Activated CD8-positive, alpha-beta T cell treated with anti-CD3 and anti-CD28 coated beads for 36 hours (primary cell): ENCODE results near the gene SOX18. TPM values are rescaled to one million over a fixed set of nuclear protein-coding genes. Genes with fewer than 3 reads are reported as not detected.

ENCODE experiments used
- ATAC-seq: fragments of 200-7000 bp; cut with Tn5 transposase; one replicate; pipeline ENCODE4 v1.10.0; 2021; ENCODE audit warnings: mild to moderate bottlenecking, moderate library complexity
- CTCF ChIA-PET: fragments of 350-600 bp; sonication (Branson Sonifier 250); formaldehyde crosslinking; loops from one replicate; lab custom pipeline; 2021; ENCODE audit warnings: antibody characterized with exemption; lab: Charles Lee
- POLR2A ChIA-PET: fragments of 350-600 bp; sonication (Branson Sonifier 250); formaldehyde crosslinking; loops from one replicate; lab custom pipeline; 2021; ENCODE audit warnings: antibody characterized with exemption; lab: Charles Lee
- DNase-seq: peaks from one replicate; pipeline ENCODE4 v3.0.0-alpha.2; 2020
- H3K27ac Mint-ChIP-seq: one replicate; pipeline ENCODE4 v1.8.0; 2021; ENCODE audit warnings: mild to moderate bottlenecking, mixed read lengths
- H3K27me3 Mint-ChIP-seq: one replicate; pipeline ENCODE4 v1.8.0; 2021; ENCODE audit warnings: mixed read lengths
- H3K36me3 Mint-ChIP-seq: one replicate; pipeline ENCODE4 v1.8.0; 2021; ENCODE audit warnings: low read depth, mixed read lengths
- H3K4me1 Mint-ChIP-seq: one replicate; pipeline ENCODE4 v1.8.0; 2021; ENCODE audit warnings: low read depth, mixed read lengths
- H3K4me3 Mint-ChIP-seq: one replicate; pipeline ENCODE4 v1.8.0; 2021; ENCODE audit warnings: mild to moderate bottlenecking, moderate library complexity, mixed read lengths
- H3K9me3 Mint-ChIP-seq: one replicate; pipeline ENCODE4 v1.8.0; 2021; ENCODE audit warnings: mixed read lengths
- intact Hi-C: fragments of 100-400 bp; cut with micrococcal nuclease; formaldehyde crosslinking; loops from one replicate; pipeline ENCODE4 v1.10.0; 2022
- total RNA-seq, 2 experiments: library from RNA; stranded (reverse); gene quantifications; one replicate each; pipeline ENCODE4 v1.2.3, GENCODE V29; 2021
- TF ChIP-seq, protein P1 (sequence below): fragments of 200-600 bp; IDR thresholded peaks from one replicate; pipeline ENCODE4 v1.8.0; 2022; ENCODE audit warnings: antibody characterized with exemption, mild to moderate bottlenecking

The SOX18 gene
- total RNA-seq, 2 experiments from 2014 or later, result not detected

DNA sequence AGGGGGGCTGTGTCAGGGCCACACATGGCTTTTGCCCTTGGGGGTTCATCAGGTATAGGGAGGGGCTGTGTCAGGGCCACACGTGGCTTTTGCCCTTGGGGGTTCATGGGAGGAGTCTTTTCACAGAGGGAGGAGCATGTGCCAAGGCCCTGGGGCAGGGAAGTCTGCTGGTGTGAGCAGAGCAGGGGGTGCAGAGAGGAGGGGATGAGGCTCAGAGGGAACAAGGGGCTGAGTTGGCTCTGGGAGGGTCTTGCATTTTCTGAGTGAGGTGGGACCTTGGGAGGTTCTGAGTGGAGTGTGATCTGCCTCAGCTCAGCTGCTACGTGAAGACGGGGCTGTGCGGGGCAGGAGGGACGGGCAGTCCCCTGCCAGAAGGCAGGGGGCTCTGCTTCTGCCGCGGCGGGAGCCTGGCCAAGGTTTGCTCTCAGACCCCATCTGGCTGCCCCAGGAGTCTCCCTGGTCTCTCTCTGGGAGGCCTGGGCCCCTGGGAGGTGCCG is 6.0 kb upstream of the SOX18 start:
- no peak for ATAC-seq
- no peaks in the 10 kb centered on the region for H3K36me3 Mint-ChIP-seq
- H3K27me3 Mint-ChIP-seq, result peaks cover 21% of the 10 kb centered on the region
- TF ChIP-seq, protein P1, sequence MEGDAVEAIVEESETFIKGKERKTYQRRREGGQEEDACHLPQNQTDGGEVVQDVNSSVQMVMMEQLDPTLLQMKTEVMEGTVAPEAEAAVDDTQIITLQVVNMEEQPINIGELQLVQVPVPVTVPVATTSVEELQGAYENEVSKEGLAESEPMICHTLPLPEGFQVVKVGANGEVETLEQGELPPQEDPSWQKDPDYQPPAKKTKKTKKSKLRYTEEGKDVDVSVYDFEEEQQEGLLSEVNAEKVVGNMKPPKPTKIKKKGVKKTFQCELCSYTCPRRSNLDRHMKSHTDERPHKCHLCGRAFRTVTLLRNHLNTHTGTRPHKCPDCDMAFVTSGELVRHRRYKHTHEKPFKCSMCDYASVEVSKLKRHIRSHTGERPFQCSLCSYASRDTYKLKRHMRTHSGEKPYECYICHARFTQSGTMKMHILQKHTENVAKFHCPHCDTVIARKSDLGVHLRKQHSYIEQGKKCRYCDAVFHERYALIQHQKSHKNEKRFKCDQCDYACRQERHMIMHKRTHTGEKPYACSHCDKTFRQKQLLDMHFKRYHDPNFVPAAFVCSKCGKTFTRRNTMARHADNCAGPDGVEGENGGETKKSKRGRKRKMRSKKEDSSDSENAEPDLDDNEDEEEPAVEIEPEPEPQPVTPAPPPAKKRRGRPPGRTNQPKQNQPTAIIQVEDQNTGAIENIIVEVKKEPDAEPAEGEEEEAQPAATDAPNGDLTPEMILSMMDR, result no peak
- no peak for DNase-seq
- no peak overlapping the region for H3K4me3 Mint-ChIP-seq
- intact Hi-C loops, result no loop called here
- peaks cover 13% of the 10 kb centered on the region for H3K4me1 Mint-ChIP-seq
- POLR2A ChIA-PET, result interaction anchor here (0.6 to 1.4 kb wide), 2 partner anchors 9 to 11 kb away, joined by 3 read pairs; no protein-coding TSS in a partner anchor
- no peaks in the 10 kb centered on the region for H3K9me3 Mint-ChIP-seq
- CTCF ChIA-PET, result interaction anchor here (1.6 kb wide), 1 partner anchor 15 kb away, joined by 9 read pairs; no protein-coding TSS in a partner anchor
- no peak overlapping the region for H3K27ac Mint-ChIP-seq

DNA sequence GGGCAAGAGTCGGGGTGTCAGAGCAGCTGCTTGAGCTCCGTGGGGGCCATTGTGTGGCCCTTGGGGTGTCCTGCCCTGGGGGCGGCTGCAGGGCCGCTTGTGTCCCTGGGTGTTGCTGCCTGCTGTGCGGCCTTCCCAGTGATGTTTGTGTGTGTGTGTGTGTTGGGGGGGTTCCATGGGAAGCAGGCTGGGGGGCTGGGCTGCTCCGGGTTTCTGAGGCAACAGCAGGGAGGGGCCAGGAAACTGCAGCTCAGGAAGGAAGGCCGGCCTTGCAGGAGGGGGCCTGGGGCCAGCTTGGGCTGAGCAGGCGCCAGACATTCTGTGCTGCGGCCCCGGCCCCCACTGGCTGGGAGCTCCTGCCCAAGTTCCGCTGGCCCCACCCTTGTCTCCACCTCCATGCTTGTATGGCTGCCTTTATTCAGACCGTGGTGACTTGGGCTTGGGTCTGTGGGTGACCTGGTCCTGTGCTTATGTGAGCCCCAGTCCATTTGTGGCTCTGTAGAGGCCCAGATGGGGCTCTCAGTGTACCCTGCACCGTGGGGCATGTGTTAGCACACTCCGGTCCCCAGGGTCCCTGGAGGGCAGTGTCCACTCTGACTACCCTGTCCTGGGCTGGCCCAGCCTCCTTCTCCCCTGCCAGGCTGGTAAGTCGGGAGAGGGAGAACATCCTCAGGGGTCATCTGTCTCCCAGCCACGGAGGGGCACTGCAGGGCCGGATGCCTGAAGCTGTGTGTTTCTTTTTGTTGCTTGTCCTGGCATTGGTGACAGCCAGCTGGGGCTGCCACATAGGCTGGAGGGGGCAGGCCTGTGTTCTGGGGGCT is 4.6 kb upstream of the SOX18 start:
- intact Hi-C loops, result no loop called here
- no peak overlapping the region for H3K27ac Mint-ChIP-seq
- CTCF ChIA-PET, result interaction anchor here (1.2 to 1.6 kb wide), 3 partner anchors 8 to 67 kb away, joined by 4 to 9 read pairs (median 5); no protein-coding TSS in a partner anchor

DNA sequence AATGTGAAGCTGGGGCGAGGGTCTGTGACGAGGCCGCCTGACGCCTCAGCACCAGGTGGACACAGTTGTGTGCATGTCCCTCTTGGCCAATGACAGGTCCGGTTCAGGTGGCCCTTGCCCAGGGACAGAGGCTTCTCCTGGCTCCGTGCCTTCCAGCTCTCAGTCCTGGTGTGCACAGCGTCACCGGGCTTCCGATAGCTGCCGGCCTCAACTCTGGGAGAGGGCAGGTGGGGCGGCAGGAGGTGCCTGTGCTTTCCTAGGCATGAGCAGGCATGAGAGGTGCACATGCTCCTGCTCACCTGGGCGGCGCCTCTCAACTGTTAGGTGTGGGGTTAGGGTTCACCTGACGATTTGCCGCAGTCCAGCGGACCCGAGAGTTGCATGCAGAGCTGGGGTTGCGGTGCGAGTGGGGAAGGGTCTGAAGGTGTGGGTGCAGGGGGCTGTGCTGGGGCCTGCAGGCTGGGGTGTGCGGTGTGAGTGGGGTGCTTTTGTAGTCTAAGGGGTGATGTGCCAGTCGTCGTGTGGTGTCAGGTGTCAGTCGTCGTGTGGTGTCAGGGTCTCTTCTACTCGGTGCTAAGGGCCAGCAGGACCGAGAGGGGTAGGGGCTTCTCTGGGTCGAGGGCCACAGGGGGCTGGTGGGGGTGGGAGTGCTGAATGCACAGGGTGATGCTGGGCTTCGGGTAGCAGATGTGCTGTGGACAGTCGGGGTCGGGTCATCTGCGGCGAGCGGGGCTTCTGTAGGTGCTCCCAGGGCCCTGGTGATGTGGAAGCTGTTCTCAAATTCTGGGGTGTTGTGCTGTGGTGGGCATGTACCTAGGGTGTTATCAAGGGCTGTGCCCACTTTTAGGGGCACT is 3.8 kb upstream of the SOX18 start:
- ATAC-seq (no peak), DNase-seq (no peak)
- no peaks in the 10 kb centered on the region for H3K36me3 Mint-ChIP-seq
- no peak overlapping the region for H3K4me3 Mint-ChIP-seq
- TF ChIP-seq, protein P1, result no peak
- ChIA-PET CTCF (interaction anchor here (1.2 to 1.6 kb wide), 3 partner anchors 9 to 67 kb away, joined by 4 to 14 read pairs (median 5); no protein-coding TSS in a partner anchor), POLR2A (interaction anchor here (0.6 to 1.4 kb wide), 3 partner anchors 12 to 267 kb away, joined by 3 read pairs; no protein-coding TSS in a partner anchor)
- no peaks in the 10 kb centered on the region for H3K9me3 Mint-ChIP-seq
- H3K27me3 Mint-ChIP-seq, result peaks cover 27% of the 10 kb centered on the region
- no peak overlapping the region for H3K27ac Mint-ChIP-seq
- H3K4me1 Mint-ChIP-seq, result peaks cover 9% of the 10 kb centered on the region
- intact Hi-C loops, result no loop called here

More for the DNA sequence above, 4.6 kb upstream of the SOX18 start:
- H3K4me3 Mint-ChIP-seq, result no peak overlapping the region
- no peak for ATAC-seq
- TF ChIP-seq, protein P1, result no peak
- DNase-seq, result no peak
- no peaks in the 10 kb centered on the region for H3K9me3 Mint-ChIP-seq
- no peaks in the 10 kb centered on the region for H3K36me3 Mint-ChIP-seq
- POLR2A ChIA-PET, result interaction anchor here (0.6 to 1.4 kb wide), 3 partner anchors 12 to 267 kb away, joined by 3 read pairs; no protein-coding TSS in a partner anchor
- peaks cover 26% of the 10 kb centered on the region for H3K27me3 Mint-ChIP-seq
- peaks cover 13% of the 10 kb centered on the region for H3K4me1 Mint-ChIP-seq

DNA sequence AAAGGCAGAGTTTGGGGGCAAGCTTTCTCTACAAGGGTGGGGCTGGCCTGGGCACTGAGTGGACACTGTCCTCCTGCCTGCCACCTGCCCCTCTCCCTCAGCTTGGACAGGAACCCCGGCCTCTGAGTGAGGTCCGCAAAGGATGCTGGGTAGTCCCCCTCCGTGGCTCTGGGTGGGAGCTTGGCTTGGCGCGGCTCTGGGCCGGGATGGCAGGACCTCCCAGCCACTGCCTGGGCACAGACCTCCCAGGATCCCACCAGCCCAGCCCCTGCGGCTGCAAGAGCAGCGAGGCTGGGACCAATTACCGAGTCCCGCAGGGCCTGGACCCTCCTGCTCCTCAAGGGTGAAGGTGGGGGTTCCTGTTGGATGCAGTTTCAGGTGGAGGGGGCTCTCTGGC is 2.9 kb upstream of the SOX18 start:
- no peak overlapping the region for H3K4me3 Mint-ChIP-seq
- peaks cover 35% of the 10 kb centered on the region for H3K27me3 Mint-ChIP-seq
- H3K36me3 Mint-ChIP-seq, result no peaks in the 10 kb centered on the region
- no peak overlapping the region for H3K27ac Mint-ChIP-seq
- DNase-seq (no peak), ATAC-seq (no peak)
- intact Hi-C loops, result no loop called here
- ChIA-PET CTCF (interaction anchor here (1.6 kb wide), 1 partner anchor 13 kb away, joined by 14 read pairs; no protein-coding TSS in a partner anchor), POLR2A (interaction anchor here (1.0 to 1.2 kb wide), 2 partner anchors 11 to 16 kb away, joined by 3 read pairs; no protein-coding TSS in a partner anchor)
- TF ChIP-seq, protein P1, result no peak
- H3K4me1 Mint-ChIP-seq, result peaks cover 6% of the 10 kb centered on the region
- no peaks in the 10 kb centered on the region for H3K9me3 Mint-ChIP-seq
